OCI-LY1 (cell line): Measurements from ENCODE around the gene PSMD14.

ENCODE experiments used
- H2AFZ ChIP-seq: fragments of 200-600 bp; sonication (generic), shearing (Covaris generic); 2 replicates; pipeline ENCODE4 v1.6.0; 2014; ENCODE audit warnings: antibody characterized with exemption, mild to moderate bottlenecking, low read length
- H3F3A ChIP-seq: fragments of 200-600 bp; sonication (generic), shearing (Covaris generic); 2 replicates; pipeline ENCODE4 v1.6.0; 2014; ENCODE audit warnings: mild to moderate bottlenecking, antibody characterized with exemption, low read length, moderate library complexity; ENCODE audit not compliant: insufficient read depth
- H3K27ac ChIP-seq: fragments of 200-600 bp; sonication (generic); 2 replicates; pipeline ENCODE4 v1.5.1; 2014; ENCODE audit warnings: low read length, mixed run types, mild to moderate bottlenecking, low read depth; ENCODE audit not compliant: poor library complexity, severe bottlenecking
- H3K27me3 ChIP-seq: fragments of 200-600 bp; sonication (generic); 2 replicates; pipeline ENCODE4 v1.6.0; 2014; ENCODE audit warnings: antibody characterized with exemption, mild to moderate bottlenecking, low read length, moderate library complexity; ENCODE audit not compliant: insufficient read depth
- H3K36me3 ChIP-seq: fragments of 200-600 bp; sonication (generic); 2 replicates; pipeline ENCODE4 v1.6.1; 2014; ENCODE audit warnings: mild to moderate bottlenecking, antibody characterized with exemption, low read length, moderate library complexity, mixed read lengths; ENCODE audit not compliant: insufficient read depth
- H3K4me1 ChIP-seq: fragments of 200-600 bp; sonication (generic); 2 replicates; pipeline ENCODE4 v1.5.1; 2014; ENCODE audit warnings: mild to moderate bottlenecking, low read length, moderate library complexity; ENCODE audit not compliant: insufficient read depth, severe bottlenecking
- H3K4me2 ChIP-seq: fragments of 200-600 bp; sonication (generic), shearing (Covaris generic); 2 replicates; pipeline ENCODE4 v1.6.1; 2014; ENCODE audit warnings: low read length
- H3K4me3 ChIP-seq: fragments of 200-600 bp; sonication (generic); 2 replicates; pipeline ENCODE4 v1.5.1; 2014; ENCODE audit warnings: low read length, low read depth, mild to moderate bottlenecking, mixed read lengths; ENCODE audit not compliant: poor library complexity, severe bottlenecking
- H3K79me2 ChIP-seq: fragments of 200-600 bp; shearing (Covaris generic); 2 replicates; pipeline ENCODE4 v1.6.1; 2016; ENCODE audit warnings: mixed run types, low read length, mixed read lengths; ENCODE audit not compliant: insufficient read depth
- H3K9ac ChIP-seq: fragments of 200-600 bp; sonication (generic), shearing (Covaris generic); 2 replicates; pipeline ENCODE4 v1.6.1; 2014; ENCODE audit warnings: mild to moderate bottlenecking, low read length, mixed read lengths
- H3K9me2 ChIP-seq: fragments of 200-600 bp; sonication (generic), shearing (Covaris generic); 2 replicates; pipeline ENCODE4 v1.6.1; 2014; ENCODE audit warnings: low read depth, mild to moderate bottlenecking, low read length, mixed read lengths
- H3K9me3 ChIP-seq: fragments of 200-600 bp; shearing (Covaris generic); 2 replicates; pipeline ENCODE4 v1.6.1; 2014; ENCODE audit warnings: low read length, mixed read lengths
- H4K20me1 ChIP-seq: fragments of 200-600 bp; sonication (generic), shearing (Covaris generic); 2 replicates; pipeline ENCODE4 v1.6.0; 2016; ENCODE audit warnings: mild to moderate bottlenecking, low read length; ENCODE audit not compliant: insufficient read depth
- EZH2 ChIP-seq: fragments of 200-600 bp; sonication (generic), shearing (Covaris generic); IDR thresholded peaks from 2 replicates; pipeline ENCODE4 v1.8.0; 2017; ENCODE audit warnings: borderline replicate concordance, mixed run types, mild to moderate bottlenecking, antibody characterized with exemption, low read length, moderate library complexity, mixed read lengths
- TF ChIP-seq, protein P1 (sequence below): fragments of 200-600 bp; sonication (generic), shearing (Covaris generic); IDR thresholded peaks from 2 replicates; pipeline ENCODE4 v1.5.1; 2017; ENCODE audit warnings: mild to moderate bottlenecking, antibody characterized with exemption, low read length, moderate library complexity, mixed read lengths

The PSMD14 gene

DNA sequence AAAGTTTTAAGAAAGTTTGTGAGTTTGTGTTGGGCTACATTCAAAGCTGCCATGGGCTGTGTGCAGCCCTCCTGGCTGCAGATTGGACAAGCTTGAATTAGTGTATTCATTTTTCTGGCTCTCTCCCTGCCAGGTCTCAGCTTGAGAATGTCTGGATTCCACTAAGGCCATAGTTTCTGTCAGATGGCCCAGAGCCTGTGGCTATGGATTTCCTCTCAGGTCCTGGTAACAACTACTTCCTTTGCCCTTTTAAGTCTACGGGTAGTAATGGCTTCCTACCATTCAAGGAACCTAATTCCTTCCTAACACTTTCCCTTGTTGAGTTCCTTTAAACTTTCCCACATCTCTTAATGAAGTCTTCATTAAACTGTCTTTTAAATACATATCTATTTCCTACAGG is 24.3 kb upstream of the PSMD14 start:
- Histone ChIP-seq H3K4me2 (no peak overlapping the region), H3K4me3 (no peak overlapping the region), H4K20me1 (no peaks in the 10 kb centered on the region), H3F3A (no peaks in the 10 kb centered on the region), H3K79me2 (no peaks in the 10 kb centered on the region), H3K9me3 (no peaks in the 10 kb centered on the region), H3K4me1 (no peaks in the 10 kb centered on the region), H3K9me2 (no peaks in the 10 kb centered on the region), H2AFZ (no peak overlapping the region), H3K27ac (no peak overlapping the region), H3K36me3 (no peaks in the 10 kb centered on the region), H3K27me3 (no peaks in the 10 kb centered on the region), H3K9ac (no peak overlapping the region)
- no peak for TF ChIP-seq EZH2
- TF ChIP-seq, protein P1, sequence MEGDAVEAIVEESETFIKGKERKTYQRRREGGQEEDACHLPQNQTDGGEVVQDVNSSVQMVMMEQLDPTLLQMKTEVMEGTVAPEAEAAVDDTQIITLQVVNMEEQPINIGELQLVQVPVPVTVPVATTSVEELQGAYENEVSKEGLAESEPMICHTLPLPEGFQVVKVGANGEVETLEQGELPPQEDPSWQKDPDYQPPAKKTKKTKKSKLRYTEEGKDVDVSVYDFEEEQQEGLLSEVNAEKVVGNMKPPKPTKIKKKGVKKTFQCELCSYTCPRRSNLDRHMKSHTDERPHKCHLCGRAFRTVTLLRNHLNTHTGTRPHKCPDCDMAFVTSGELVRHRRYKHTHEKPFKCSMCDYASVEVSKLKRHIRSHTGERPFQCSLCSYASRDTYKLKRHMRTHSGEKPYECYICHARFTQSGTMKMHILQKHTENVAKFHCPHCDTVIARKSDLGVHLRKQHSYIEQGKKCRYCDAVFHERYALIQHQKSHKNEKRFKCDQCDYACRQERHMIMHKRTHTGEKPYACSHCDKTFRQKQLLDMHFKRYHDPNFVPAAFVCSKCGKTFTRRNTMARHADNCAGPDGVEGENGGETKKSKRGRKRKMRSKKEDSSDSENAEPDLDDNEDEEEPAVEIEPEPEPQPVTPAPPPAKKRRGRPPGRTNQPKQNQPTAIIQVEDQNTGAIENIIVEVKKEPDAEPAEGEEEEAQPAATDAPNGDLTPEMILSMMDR = no peak

DNA sequence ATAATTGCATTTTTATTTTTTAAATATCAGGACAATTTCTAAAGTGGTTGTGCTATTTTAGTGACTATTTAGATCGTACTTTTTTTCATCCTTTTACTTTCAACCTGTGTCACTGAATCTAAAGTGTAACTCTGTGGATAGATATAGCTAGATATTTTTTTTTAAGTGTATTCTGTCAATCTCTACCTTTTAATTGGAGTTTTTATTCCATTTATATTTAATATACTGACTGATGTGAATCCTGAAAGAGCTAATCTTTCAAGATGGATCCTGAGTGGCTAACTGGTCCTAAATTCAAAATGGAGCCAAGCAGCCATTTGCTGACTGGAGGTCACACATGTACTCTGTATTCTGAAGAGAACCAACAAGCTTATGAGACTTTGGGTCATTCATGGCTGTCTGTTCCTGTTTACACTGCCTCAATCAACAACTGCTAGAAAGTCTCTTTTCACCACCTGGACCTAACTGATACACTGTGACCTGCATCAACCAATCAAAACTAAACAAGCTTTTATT is 4.6 kb upstream of the PSMD14 start:
- H3K79me2 ChIP-seq = peaks cover 7% of the 10 kb centered on the region
- no peak overlapping the region for H3K4me2 ChIP-seq
- no peak overlapping the region for H3K4me3 ChIP-seq
- no peak overlapping the region for H3K27ac ChIP-seq
- no peaks in the 10 kb centered on the region for H3K9me2 ChIP-seq
- no peaks in the 10 kb centered on the region for H3F3A ChIP-seq
- H3K4me1 ChIP-seq = peaks cover 7% of the 10 kb centered on the region
- H3K36me3 ChIP-seq = no peaks in the 10 kb centered on the region; the same call in 1 of the 2 replicates
- no peaks in the 10 kb centered on the region for H4K20me1 ChIP-seq
- no peaks in the 10 kb centered on the region for H3K27me3 ChIP-seq
- TF ChIP-seq, protein P1 = no peak
- no peak for TF ChIP-seq EZH2
- H3K9me3 ChIP-seq = peaks cover 10% of the 10 kb centered on the region
- H2AFZ ChIP-seq = no peak overlapping the region
- H3K9ac ChIP-seq = no peak overlapping the region

DNA sequence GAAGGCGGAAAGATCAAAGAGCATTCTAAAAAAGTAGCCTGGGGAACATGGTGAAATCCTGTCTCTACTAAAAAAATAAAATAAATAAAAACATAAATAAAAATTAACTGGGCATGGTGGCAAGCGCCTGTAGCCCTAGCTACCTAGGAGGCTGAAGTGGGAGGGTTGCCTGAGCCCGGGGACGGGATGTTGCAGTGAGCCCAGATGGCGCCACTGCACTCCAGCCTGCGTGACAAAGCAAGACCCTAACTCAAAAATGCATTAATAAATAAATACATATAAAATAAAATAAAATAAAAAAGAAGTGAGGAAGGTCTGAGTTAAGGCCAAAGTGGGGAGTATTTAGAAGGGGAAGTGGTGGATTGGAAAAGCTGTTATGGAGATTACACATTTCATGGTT is 1.3 kb upstream of the PSMD14 start:
- H3F3A ChIP-seq = no peaks in the 10 kb centered on the region
- no peak overlapping the region for H3K27ac ChIP-seq
- no peak for TF ChIP-seq EZH2
- no peak overlapping the region for H2AFZ ChIP-seq
- H4K20me1 ChIP-seq = no peaks in the 10 kb centered on the region
- peak overlapping the region; percentile 86 for H3K4me2 ChIP-seq
- H3K9me2 ChIP-seq = no peaks in the 10 kb centered on the region
- no peak overlapping the region for H3K9ac ChIP-seq
- peaks cover 10% of the 10 kb centered on the region for H3K9me3 ChIP-seq
- peaks cover 26% of the 10 kb centered on the region for H3K4me1 ChIP-seq
- H3K27me3 ChIP-seq = no peaks in the 10 kb centered on the region
- peaks cover 17% of the 10 kb centered on the region for H3K36me3 ChIP-seq
- peak overlapping the region; percentile 96 for H3K4me3 ChIP-seq
- peaks cover 40% of the 10 kb centered on the region for H3K79me2 ChIP-seq

DNA sequence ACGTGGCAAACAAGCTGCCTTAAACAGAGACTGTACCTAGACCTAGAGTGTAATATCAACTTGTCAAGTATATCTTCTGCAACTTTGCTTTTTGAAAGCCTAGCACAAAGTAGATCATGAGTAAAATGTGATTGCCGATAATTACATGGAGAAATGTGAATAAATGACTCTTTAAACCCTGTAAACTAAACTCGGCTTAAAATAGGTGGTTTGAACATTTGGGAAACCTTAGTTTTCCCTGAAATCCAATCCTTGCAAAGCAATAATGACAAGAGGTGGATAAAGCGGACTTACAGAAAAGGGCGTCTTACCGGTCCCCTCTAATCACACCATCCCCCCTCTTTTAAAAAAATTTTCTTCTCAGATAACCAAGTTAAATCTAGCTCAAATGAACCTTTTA is 549 bp upstream of the PSMD14 start:
- Histone ChIP-seq H2AFZ (peak overlapping the region; percentile 26; the same call in 1 of the 2 replicates), H3K4me3 (peak overlapping the region; percentile 96), H3K9me2 (no peaks in the 10 kb centered on the region), H3K36me3 (peaks cover 19% of the 10 kb centered on the region), H3K4me2 (peak overlapping the region; percentile 86), H3K9me3 (peaks cover 10% of the 10 kb centered on the region), H4K20me1 (no peaks in the 10 kb centered on the region), H3F3A (no peaks in the 10 kb centered on the region), H3K4me1 (peaks cover 26% of the 10 kb centered on the region), H3K27me3 (no peaks in the 10 kb centered on the region), H3K79me2 (peaks cover 48% of the 10 kb centered on the region), H3K9ac (peak overlapping the region; percentile 97), H3K27ac (peak overlapping the region; percentile 93)
- TF ChIP-seq, protein P1 = no peak
- TF ChIP-seq EZH2 = no peak
